Activated CD8-positive, alpha-beta memory T cell treated with anti-CD3 and anti-CD28 coated beads for 36 hours (primary cell): ENCODE results near the gene NEU4. TPM values are rescaled to one million over a fixed set of nuclear protein-coding genes. Genes with fewer than 3 reads are reported as not detected.
"Not testable (repeated sequence)": the region's sequence is repeated elsewhere in the genome, so short reads cannot be mapped to it uniquely, and the experiment has no call there.

Source experiments
- CTCF ChIA-PET: fragments of 350-600 bp; sonication (Branson Sonifier 250); formaldehyde crosslinking; loops from one replicate; lab custom pipeline; 2021; ENCODE audit warnings: antibody characterized with exemption; lab: Charles Lee
- POLR2A ChIA-PET: fragments of 350-600 bp; sonication (Branson Sonifier 250); formaldehyde crosslinking; loops from one replicate; lab custom pipeline; 2021; ENCODE audit warnings: antibody characterized with exemption; lab: Charles Lee
- total RNA-seq, 2 experiments: library from RNA; stranded (reverse); gene quantifications; one replicate each; pipeline ENCODE4 v1.2.3, GENCODE V29; 2021

The NEU4 gene
- total RNA-seq, 2 experiments from 2014 or later = not detected

GRCh38 chr2:241773511-241774418, 35.2 kb upstream of the NEU4 start:
- CTCF ChIA-PET = interaction anchor here (0.6 to 1.7 kb wide), 3 partner anchors 11 to 425 kb away, joined by 3 to 5 read pairs (median 4); no protein-coding TSS in a partner anchor
- POLR2A ChIA-PET = no interaction called here

- CTCF ChIA-PET = interaction anchor here (1.0 kb wide), 1 partner anchor 96 kb away, joined by 3 read pairs; no protein-coding TSS in a partner anchor
- POLR2A ChIA-PET = no interaction called here
Measured at GRCh38 chr2:241774419-241775222, 34.4 kb upstream of the NEU4 start.

GRCh38 chr2:241775223-241776177, 33.5 kb upstream of the NEU4 start:
- POLR2A ChIA-PET = no interaction called here

GRCh38 chr2:241776336-241777169, 32.4 kb upstream of the NEU4 start, which contains the start of gene GAL3ST2:
Gene GAL3ST2 (plus strand): TSS chr2:241776822. CDS start chr2:241776956, 134 bp downstream.
- ChIA-PET CTCF (no interaction called here), POLR2A (no interaction called here)

More at GRCh38 chr2:241775223-241776177, 33.5 kb upstream of the NEU4 start:
- CTCF ChIA-PET = interaction anchor here (1.0 kb wide), 1 partner anchor 95 kb away, joined by 3 read pairs; no protein-coding TSS in a partner anchor

- CTCF ChIA-PET = interaction anchor here (1.1 kb wide), 1 partner anchor 10 kb away, joined by 3 read pairs; no protein-coding TSS in a partner anchor
Measured at GRCh38 chr2:241777170-241777685, 31.8 kb upstream of the NEU4 start.

GRCh38 chr2:241777686-241778627, 31.0 kb upstream of the NEU4 start:
- POLR2A ChIA-PET = no interaction called here
- CTCF ChIA-PET = interaction anchor here (0.6 to 1.1 kb wide), 2 partner anchors 9 to 61 kb away, joined by 3 read pairs; no protein-coding TSS in a partner anchor

More at GRCh38 chr2:241777170-241777685, 31.8 kb upstream of the NEU4 start:
- POLR2A ChIA-PET = no interaction called here

GRCh38 chr2:241780939-241781569, 27.9 kb upstream of the NEU4 start:
- CTCF ChIA-PET = no interaction called here
- POLR2A ChIA-PET = interaction anchor here (0.6 kb wide), 1 partner anchor 64 kb away, joined by 6 read pairs; no protein-coding TSS in a partner anchor

GRCh38 chr2:241782053-241782452, 26.9 kb upstream of the NEU4 start:
- POLR2A ChIA-PET = not testable (repeated sequence)
- CTCF ChIA-PET = interaction anchor here (1.6 kb wide), 1 partner anchor 86 kb away, joined by 4 read pairs; no protein-coding TSS in a partner anchor

- ChIA-PET CTCF (interaction anchor here (0.6 to 1.3 kb wide), 4 partner anchors 15 to 78 kb away, joined by 3 to 4 read pairs (median 3); no protein-coding TSS in a partner anchor), POLR2A (interaction anchor here (0.9 to 2.0 kb wide), 2 partner anchors 25 to 71 kb away, joined by 3 to 17 read pairs; no protein-coding TSS in a partner anchor)
Measured at GRCh38 chr2:241788135-241788534, 20.9 kb upstream of the NEU4 start.

GRCh38 chr2:241788572-241788971, 20.4 kb upstream of the NEU4 start:
- POLR2A ChIA-PET = interaction anchor here (0.9 to 2.0 kb wide), 2 partner anchors 25 to 71 kb away, joined by 3 to 17 read pairs; no protein-coding TSS in a partner anchor
- CTCF ChIA-PET = interaction anchor here (0.6 to 1.5 kb wide), 5 partner anchors 15 to 87 kb away, joined by 3 to 4 read pairs (median 3); partner anchors contain the start of gene ING5

- POLR2A ChIA-PET = interaction anchor here (0.6 kb wide), 1 partner anchor 305 kb away, joined by 5 read pairs; no protein-coding TSS in a partner anchor
- CTCF ChIA-PET = not testable (repeated sequence)
Measured at GRCh38 chr2:241791385-241791784, 17.6 kb upstream of the NEU4 start.

- ChIA-PET POLR2A (no interaction called here), CTCF (no interaction called here)
Measured at GRCh38 chr2:241793385-241793784, 15.6 kb upstream of the NEU4 start.

- ChIA-PET CTCF (no interaction called here), POLR2A (no interaction called here)
Measured at GRCh38 chr2:241794250-241794823, 14.7 kb upstream of the NEU4 start.

- ChIA-PET CTCF (interaction anchor here (1.4 kb wide), 1 partner anchor 30 kb away, joined by 3 read pairs; no protein-coding TSS in a partner anchor), POLR2A (no interaction called here)
Measured at GRCh38 chr2:241795021-241795999, 13.7 kb upstream of the NEU4 start.
